ENCODE data around the gene TMPRSS11F.

DNA sequence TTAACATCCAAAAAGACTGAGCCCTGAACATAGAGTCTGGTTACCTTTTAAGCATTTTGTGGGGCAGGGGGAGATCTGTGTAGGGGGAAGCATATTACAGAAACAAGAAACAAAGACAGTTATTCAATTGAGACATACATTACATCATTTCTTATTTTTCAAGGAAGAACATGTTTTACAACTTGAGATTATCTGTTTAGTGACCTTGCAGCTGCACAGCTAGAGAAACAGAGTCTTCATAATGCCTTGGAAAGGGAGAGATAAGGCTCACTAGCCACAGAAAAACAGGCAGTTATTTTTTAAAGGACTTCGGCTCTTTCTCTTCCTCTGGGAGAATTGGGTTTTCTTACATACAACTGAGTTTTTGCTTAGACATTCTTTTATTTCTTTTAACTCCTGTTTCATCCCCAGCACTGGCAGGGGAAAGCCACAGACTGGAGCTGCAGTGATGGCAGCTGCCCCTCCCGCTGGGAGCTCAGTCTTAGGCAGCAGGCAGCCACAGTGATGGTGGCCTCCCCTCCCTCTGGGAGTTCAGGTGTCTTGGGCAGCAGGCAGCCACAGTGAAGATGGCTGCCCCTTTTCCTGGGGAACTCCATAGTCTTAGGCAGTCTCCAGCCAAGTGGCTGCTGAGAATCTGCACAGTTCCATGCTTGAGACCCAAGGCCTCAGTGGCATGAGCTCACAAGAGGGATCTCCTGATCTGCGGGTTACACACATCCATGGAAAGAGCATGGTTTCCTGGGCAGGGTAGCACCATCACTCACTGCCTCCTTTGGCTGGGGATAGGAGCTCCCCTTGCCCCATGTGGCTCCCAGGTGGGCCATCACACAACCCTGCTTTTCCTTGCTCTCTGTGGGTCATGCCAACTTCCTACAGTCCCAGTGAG, 19.4 kb upstream of the TMPRSS11F start:
- TF ChIP-seq FOS (IDR thresholded peaks at IDR 0.05; ENCODE audit: low read depth, low read length): no peak
- TF ChIP-seq CEBPB (IDR thresholded peaks at IDR 0.05; ENCODE audit: low read depth, low read length): no peak
- TF ChIP-seq, protein P1, sequence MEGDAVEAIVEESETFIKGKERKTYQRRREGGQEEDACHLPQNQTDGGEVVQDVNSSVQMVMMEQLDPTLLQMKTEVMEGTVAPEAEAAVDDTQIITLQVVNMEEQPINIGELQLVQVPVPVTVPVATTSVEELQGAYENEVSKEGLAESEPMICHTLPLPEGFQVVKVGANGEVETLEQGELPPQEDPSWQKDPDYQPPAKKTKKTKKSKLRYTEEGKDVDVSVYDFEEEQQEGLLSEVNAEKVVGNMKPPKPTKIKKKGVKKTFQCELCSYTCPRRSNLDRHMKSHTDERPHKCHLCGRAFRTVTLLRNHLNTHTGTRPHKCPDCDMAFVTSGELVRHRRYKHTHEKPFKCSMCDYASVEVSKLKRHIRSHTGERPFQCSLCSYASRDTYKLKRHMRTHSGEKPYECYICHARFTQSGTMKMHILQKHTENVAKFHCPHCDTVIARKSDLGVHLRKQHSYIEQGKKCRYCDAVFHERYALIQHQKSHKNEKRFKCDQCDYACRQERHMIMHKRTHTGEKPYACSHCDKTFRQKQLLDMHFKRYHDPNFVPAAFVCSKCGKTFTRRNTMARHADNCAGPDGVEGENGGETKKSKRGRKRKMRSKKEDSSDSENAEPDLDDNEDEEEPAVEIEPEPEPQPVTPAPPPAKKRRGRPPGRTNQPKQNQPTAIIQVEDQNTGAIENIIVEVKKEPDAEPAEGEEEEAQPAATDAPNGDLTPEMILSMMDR (conservative IDR thresholded peaks at IDR 0.05; ENCODE audit: low read depth, low read length): no peak
- TF ChIP-seq, protein P2, sequence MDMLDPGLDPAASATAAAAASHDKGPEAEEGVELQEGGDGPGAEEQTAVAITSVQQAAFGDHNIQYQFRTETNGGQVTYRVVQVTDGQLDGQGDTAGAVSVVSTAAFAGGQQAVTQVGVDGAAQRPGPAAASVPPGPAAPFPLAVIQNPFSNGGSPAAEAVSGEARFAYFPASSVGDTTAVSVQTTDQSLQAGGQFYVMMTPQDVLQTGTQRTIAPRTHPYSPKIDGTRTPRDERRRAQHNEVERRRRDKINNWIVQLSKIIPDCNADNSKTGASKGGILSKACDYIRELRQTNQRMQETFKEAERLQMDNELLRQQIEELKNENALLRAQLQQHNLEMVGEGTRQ (IDR thresholded peaks at IDR 0.05; ENCODE audit: low read depth, low read length): no peak
- TF ChIP-seq MAFK (IDR thresholded peaks at IDR 0.05; ENCODE audit: low read depth, low read length): no peak
- TF ChIP-seq, protein P3, sequence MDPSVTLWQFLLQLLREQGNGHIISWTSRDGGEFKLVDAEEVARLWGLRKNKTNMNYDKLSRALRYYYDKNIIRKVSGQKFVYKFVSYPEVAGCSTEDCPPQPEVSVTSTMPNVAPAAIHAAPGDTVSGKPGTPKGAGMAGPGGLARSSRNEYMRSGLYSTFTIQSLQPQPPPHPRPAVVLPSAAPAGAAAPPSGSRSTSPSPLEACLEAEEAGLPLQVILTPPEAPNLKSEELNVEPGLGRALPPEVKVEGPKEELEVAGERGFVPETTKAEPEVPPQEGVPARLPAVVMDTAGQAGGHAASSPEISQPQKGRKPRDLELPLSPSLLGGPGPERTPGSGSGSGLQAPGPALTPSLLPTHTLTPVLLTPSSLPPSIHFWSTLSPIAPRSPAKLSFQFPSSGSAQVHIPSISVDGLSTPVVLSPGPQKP (IDR thresholded peaks at IDR 0.05; ENCODE audit: borderline replicate concordance, low read depth, low read length): no peak
- no peak for TF ChIP-seq MXI1 (IDR thresholded peaks at IDR 0.05; ENCODE audit: borderline replicate concordance, low read depth, low read length)
- no peak for TF ChIP-seq RFX5 (IDR thresholded peaks at IDR 0.05; ENCODE audit: low read depth, low read length)
- TF ChIP-seq RAD21 (IDR thresholded peaks at IDR 0.05; ENCODE audit: low read length): no peak

Data from IMR-90 (cell line).